Progenitor cell of endocrine pancreas (in vitro differentiated cells): ENCODE results near the gene MAPK8. TPM values are rescaled to one million over a fixed set of nuclear protein-coding genes. Genes with fewer than 3 reads are reported as not detected.

Source experiments
- DNase-seq: peaks from one replicate; pipeline ENCODE4 v3.0.0; 2021; ENCODE audit warnings: low spot score; ENCODE audit not compliant: unreplicated experiment
- H3K27ac Mint-ChIP-seq: 2 replicates; pipeline ENCODE4 v1.8.0; 2021; ENCODE audit warnings: mild to moderate bottlenecking, moderate library complexity, mixed read lengths
- H3K27me3 Mint-ChIP-seq: 2 replicates; pipeline ENCODE4 v1.8.0; 2021; ENCODE audit warnings: mixed read lengths
- H3K36me3 Mint-ChIP-seq: 2 replicates; pipeline ENCODE4 v1.8.0; 2022; ENCODE audit warnings: mixed read lengths; ENCODE audit not compliant: insufficient read depth
- H3K4me1 Mint-ChIP-seq: 2 replicates; pipeline ENCODE4 v1.8.0; 2021; ENCODE audit warnings: low read depth, mixed read lengths
- H3K4me3 Mint-ChIP-seq: 2 replicates; pipeline ENCODE4 v1.8.0; 2021; ENCODE audit warnings: low read depth, mild to moderate bottlenecking, moderate library complexity, mixed read lengths
- H3K9me3 Mint-ChIP-seq: 2 replicates; pipeline ENCODE4 v1.8.0; 2021; ENCODE audit warnings: low read depth, mixed read lengths
- total RNA-seq: library from RNA; stranded (reverse); gene quantifications from 2 replicates; pipeline ENCODE4 v1.2.1, GENCODE V29; 2021
- TF ChIP-seq, protein P1 (sequence below): fragments of 200-600 bp; sonication (generic); IDR thresholded peaks from one replicate; pipeline ENCODE4 v1.5.0; 2021; ENCODE audit warnings: antibody characterized with exemption, mild to moderate bottlenecking; ENCODE audit not compliant: unreplicated experiment

The MAPK8 gene
- total RNA-seq, 1 donor from 2014 or later, result 69.7 TPM

DNA sequence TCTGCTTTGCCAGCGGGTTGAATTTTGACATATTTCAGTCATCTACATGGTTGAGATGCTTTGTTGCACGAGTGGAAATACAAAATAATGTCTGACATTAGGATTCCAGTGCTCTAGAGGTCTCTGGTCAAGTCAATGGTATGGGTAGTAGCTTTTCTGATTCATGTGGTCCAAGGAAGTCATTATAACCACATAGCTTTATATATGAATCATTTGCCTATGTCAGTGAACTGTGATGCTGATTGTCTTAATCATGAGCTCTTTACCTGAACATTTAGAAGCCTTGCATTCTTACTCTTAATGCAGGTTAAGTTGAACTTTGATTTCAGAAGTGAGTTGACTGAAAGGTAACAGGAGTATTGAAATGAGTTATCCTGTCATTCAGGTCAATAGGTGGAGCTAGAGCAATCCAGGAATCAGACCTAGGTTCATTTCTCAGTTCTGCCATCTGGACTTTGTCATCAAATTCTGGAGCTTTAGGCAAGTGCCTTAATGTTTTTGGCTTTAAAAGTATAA lies 3.3 kb downstream of the MAPK8 start:
- TF ChIP-seq, protein P1, sequence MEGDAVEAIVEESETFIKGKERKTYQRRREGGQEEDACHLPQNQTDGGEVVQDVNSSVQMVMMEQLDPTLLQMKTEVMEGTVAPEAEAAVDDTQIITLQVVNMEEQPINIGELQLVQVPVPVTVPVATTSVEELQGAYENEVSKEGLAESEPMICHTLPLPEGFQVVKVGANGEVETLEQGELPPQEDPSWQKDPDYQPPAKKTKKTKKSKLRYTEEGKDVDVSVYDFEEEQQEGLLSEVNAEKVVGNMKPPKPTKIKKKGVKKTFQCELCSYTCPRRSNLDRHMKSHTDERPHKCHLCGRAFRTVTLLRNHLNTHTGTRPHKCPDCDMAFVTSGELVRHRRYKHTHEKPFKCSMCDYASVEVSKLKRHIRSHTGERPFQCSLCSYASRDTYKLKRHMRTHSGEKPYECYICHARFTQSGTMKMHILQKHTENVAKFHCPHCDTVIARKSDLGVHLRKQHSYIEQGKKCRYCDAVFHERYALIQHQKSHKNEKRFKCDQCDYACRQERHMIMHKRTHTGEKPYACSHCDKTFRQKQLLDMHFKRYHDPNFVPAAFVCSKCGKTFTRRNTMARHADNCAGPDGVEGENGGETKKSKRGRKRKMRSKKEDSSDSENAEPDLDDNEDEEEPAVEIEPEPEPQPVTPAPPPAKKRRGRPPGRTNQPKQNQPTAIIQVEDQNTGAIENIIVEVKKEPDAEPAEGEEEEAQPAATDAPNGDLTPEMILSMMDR, result peak; percentile 40
- Mint-ChIP-seq H3K4me3 (no peak overlapping the region), H3K9me3 (no peaks in the 10 kb centered on the region), H3K27me3 (peaks cover 8% of the 10 kb centered on the region), H3K4me1 (peaks cover 12% of the 10 kb centered on the region), H3K36me3 (no peaks in the 10 kb centered on the region), H3K27ac (no peak overlapping the region)
- no peak for DNase-seq

DNA sequence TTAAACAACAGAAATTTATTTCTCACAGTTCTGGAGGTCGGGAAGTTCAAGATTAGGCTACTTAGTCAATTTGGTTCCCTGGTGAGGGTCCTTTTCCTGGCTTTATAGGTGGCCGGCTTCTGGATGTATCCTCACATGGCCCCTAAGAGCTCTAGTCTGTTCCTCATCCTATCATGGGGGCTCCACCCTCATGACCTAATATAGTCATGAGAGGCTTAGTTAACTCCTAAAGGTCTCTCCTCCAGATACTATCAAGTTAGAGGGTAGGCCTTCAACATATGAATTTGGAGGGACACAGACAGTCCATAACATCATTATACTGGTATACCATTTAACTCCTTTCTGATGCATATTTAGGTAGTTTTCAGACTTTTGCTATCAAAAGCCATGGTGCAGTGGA lies 7.6 kb downstream of the MAPK8 start:
- Mint-ChIP-seq H3K9me3 (no peaks in the 10 kb centered on the region), H3K27me3 (no peaks in the 10 kb centered on the region), H3K27ac (no peak overlapping the region), H3K4me3 (no peak overlapping the region), H3K4me1 (peaks cover 4% of the 10 kb centered on the region), H3K36me3 (no peaks in the 10 kb centered on the region)
- no peak for DNase-seq
- TF ChIP-seq, protein P1, result no peak

DNA sequence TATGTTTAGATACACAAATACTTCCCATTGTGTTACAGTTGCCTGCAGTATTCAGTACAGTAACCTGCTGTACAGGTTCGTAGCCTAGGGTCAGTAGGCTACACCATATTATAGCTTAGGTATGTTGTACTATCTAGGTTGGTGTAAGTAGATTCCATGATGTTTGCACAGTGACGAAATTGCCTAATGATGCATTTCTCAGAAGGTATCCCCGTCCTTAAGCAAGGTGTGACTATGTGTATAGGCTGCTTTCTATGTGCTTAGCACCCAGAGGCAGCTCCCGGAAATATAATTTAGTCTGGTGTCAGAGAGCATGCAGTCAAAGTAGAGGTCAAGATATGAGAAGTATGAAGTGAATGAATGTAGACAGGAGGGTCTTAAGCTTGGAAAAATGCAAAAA lies 9.8 kb downstream of the MAPK8 start:
- H3K4me3 Mint-ChIP-seq, result no peak overlapping the region
- H3K4me1 Mint-ChIP-seq, result no peaks in the 10 kb centered on the region
- H3K27ac Mint-ChIP-seq, result no peak overlapping the region

DNA sequence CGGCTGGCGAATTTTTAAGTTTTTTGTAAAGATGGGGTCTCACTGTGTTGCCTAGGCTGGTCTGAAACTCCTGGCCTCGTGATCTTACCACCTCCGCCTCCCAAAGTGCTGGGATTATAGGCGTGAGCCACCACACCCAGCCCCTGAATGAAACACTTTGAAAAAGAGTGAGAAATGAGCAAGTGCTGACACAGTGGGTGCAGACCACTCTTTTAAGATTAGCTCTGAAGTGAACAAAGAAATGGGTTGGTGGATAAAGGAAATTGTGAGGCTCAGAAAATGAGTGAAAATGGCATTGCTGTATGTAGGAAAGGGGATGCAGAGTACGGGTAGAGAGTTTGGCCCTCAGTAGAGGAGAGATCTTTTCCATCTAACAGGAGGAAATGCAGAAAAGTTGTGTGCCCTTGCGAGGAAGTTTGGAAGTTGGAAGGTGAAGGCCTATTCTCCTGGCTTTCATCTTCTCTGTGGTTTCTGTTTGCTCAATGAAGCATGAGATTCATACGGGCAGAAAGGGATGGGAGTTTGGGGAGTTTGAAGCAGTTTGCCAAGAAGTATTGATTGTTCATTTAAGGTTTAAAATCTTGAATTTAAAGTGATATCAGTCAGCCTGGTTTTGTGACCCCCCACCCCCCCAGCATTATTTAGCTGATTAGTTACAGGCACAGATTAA lies 11.0 kb downstream of the MAPK8 start:
- TF ChIP-seq, protein P1, result no peak
- no peak for DNase-seq
- H3K27me3 Mint-ChIP-seq, result no peaks in the 10 kb centered on the region
- no peaks in the 10 kb centered on the region for H3K36me3 Mint-ChIP-seq
- H3K27ac Mint-ChIP-seq, result no peak overlapping the region
- no peaks in the 10 kb centered on the region for H3K4me1 Mint-ChIP-seq
- H3K9me3 Mint-ChIP-seq, result no peaks in the 10 kb centered on the region
- H3K4me3 Mint-ChIP-seq, result no peak overlapping the region

More for the DNA sequence above, 9.8 kb downstream of the MAPK8 start:
- TF ChIP-seq, protein P1, result no peak
- no peak for DNase-seq
- no peaks in the 10 kb centered on the region for H3K27me3 Mint-ChIP-seq
- no peaks in the 10 kb centered on the region for H3K9me3 Mint-ChIP-seq
- no peaks in the 10 kb centered on the region for H3K36me3 Mint-ChIP-seq

DNA sequence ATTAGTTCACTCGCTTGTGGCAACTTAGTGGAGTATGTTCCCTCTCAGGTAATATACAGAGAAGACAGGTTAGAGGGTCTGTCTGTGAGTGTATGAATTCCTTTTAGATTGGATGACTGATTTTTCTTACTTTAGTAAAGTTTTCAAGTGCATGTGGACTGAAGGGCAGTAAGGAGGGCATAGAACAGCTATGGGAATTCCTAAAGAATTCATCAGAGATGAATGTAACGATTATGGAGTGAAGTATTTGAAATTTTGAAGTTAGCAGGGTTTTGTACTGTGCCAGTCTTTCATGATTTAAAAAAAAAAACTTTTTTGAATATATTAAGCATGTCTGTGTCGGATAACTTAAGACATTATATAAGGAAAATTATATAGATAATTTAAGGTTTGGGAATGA lies 15.5 kb downstream of the MAPK8 start:
- Mint-ChIP-seq H3K36me3 (peaks cover 7% of the 10 kb centered on the region), H3K4me3 (no peak overlapping the region), H3K27me3 (no peaks in the 10 kb centered on the region), H3K9me3 (no peaks in the 10 kb centered on the region), H3K27ac (no peak overlapping the region), H3K4me1 (peaks cover 1% of the 10 kb centered on the region)
- DNase-seq, result no peak
- TF ChIP-seq, protein P1, result no peak
